Coronary artery (tissue), 2 donors: Measurements from ENCODE around the gene SPAG4.

Experiments used
- DNase-seq: peaks from one replicate; pipeline ENCODE4 v3.0.0-alpha.2; 2017; ENCODE audit warnings: low spot score
- H3K27ac ChIP-seq, 2 donors: fragments of 200-600 bp; sonication (generic); one replicate each; pipeline ENCODE4 v1.5.1; 2016 to 2019
- H3K4me3 ChIP-seq: fragments of 200-600 bp; sonication (generic); 2 replicates; pipeline ENCODE4 v1.5.1; 2016; ENCODE audit warnings: mild to moderate bottlenecking, moderate library complexity
- TF ChIP-seq, protein P1 (sequence below): fragments of 200-600 bp; sonication (generic); IDR thresholded peaks from one replicate; pipeline ENCODE4 v1.5.1; 2019; ENCODE audit warnings: antibody characterized with exemption

SPAG4 gene

GRCh38 chr20:35625584-35626385 lies 10.2 kb downstream of the SPAG4 start:
- no peak for DNase-seq
- H3K4me3 ChIP-seq = no peak overlapping the region
- no peak overlapping the region for H3K27ac ChIP-seq
- TF ChIP-seq, protein P1, sequence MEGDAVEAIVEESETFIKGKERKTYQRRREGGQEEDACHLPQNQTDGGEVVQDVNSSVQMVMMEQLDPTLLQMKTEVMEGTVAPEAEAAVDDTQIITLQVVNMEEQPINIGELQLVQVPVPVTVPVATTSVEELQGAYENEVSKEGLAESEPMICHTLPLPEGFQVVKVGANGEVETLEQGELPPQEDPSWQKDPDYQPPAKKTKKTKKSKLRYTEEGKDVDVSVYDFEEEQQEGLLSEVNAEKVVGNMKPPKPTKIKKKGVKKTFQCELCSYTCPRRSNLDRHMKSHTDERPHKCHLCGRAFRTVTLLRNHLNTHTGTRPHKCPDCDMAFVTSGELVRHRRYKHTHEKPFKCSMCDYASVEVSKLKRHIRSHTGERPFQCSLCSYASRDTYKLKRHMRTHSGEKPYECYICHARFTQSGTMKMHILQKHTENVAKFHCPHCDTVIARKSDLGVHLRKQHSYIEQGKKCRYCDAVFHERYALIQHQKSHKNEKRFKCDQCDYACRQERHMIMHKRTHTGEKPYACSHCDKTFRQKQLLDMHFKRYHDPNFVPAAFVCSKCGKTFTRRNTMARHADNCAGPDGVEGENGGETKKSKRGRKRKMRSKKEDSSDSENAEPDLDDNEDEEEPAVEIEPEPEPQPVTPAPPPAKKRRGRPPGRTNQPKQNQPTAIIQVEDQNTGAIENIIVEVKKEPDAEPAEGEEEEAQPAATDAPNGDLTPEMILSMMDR = no peak

DNA sequence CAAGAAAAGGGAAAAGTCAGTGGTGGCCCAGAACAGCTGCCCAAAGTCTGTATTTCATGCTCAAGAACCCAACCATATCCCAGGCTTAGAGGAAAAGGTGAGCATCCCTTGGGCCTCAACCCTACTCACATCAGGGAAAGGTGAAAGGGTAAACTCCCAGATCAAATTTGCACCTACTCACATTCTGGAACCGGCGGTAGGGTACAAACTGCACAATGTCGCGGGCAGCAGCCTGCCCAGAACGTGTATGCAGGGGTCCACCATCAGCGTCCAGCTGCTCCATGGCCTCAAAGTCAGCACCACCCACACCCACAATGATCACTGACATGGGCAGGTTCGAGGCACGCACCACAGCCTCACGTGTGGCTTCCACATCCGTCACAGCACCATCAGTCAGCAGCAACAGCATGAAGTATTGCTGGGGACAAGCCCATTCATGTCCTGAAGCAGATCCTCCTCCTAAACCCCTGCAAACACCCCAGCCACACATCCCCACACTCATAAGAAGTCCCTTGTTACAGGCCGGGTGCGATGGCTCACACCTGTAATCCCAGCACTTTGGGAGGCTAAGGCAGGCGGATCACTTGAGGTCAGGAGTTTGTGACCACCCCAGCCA lies 10.9 kb downstream of the SPAG4 start:
- H3K27ac ChIP-seq = no peak overlapping the region
- no peak overlapping the region for H3K4me3 ChIP-seq
- TF ChIP-seq, protein P1 = no peak
- no peak for DNase-seq

- no peak overlapping the region for H3K4me3 ChIP-seq
- H3K27ac ChIP-seq = no peak overlapping the region
- TF ChIP-seq, protein P1 = no peak
- no peak for DNase-seq
These were observed 11.5 kb downstream of the SPAG4 start for GRCh38 chr20:35627121-35627520.

DNA sequence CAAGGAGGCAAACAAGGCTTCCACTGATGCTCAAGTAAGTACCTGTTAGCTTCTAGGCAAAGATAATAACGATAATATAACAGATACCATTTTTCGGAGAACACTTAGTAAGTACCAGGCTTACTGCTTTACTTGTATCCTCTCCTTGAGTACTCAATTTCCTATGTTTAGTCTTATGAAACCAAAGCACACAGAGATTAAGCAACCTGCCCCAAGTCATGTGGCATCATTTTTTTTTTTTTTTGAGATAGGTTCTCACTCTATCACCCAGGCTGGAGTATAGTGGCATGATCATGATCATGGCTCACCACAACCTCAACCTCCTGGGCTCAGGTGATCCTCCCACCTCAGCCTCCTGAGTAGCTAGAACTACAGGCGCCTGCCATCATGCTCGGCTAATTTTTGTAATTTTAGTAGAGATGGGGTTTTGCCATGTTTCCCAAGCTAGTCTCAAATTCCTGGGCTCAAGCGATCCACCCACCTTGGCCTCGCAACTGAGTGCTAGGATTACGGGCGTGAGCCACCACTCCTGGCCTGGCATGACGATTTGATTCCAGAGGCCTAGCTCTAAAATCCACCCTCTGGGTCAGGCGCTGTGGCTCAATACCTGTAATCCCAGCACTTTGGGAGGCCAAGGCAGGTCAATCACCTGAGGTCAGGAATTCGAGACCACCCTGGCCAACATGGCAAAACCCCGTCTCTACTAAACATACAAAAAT lies 14.0 kb downstream of the SPAG4 start:
- no peak overlapping the region for H3K4me3 ChIP-seq
- DNase-seq = no peak
- H3K27ac ChIP-seq = no peak overlapping the region
- TF ChIP-seq, protein P1 = no peak

- DNase-seq = no peak
- Histone ChIP-seq H3K27ac (no peak overlapping the region), H3K4me3 (no peak overlapping the region)
- TF ChIP-seq, protein P1 = no peak
These were observed 15.0 kb downstream of the SPAG4 start for GRCh38 chr20:35630636-35631035.

DNA sequence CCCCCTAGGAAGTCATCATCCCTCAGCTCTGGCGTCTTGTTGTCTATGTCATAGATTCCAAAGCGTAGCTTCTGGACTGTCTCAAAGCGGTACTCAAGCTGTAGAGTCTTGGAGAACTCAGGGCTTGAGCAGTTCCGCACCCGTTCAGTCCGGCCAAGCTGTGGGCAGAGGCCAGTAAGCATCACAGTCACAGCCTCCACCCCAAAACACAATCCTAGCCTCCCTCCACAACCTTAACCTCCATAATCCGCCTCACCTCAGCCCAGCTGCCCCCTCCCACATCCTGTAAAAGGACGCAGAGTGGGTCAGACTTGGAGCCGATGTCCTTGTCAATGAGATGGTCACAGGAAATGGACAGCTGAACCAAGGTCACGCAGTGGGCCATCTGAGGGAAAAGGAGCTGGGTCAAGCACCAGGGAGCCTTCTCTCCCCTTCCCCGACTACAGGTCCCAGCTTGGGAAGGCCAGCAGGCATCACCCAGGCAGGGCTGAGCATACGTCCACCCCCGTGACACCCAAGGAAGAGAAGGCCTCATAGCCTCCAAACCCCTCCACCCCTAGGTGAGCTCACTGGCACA lies 17.0 kb downstream of the SPAG4 start:
- Histone ChIP-seq H3K27ac (no peak overlapping the region), H3K4me3 (no peak overlapping the region)
- TF ChIP-seq, protein P1 = no peak
- DNase-seq = no peak
